ENCODE data around the gene TRIM29.

TRIM29 gene

DNA sequence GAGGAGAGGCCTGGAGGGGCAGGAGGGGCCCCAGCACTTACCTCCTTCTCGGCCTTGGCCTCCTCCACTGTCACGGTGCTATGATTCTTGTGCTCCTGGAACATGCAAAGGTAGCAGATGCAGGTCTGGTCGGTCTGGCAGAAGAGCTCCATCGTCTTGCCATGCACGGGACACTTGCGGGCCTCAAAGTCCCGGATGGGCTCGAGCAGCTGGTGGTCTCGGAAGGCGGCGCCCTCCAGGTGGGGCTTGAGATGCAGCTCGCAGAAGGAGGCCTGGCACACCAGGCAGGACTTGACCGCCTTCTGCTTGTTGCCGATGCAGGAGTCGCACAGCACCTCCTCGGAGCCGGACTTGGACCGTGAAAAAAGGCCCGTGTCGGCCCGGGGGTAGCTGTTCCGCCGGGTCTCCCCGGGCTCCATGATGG lies 714 bp downstream of the TRIM29 start:
- no peak for DNase-seq

DNA sequence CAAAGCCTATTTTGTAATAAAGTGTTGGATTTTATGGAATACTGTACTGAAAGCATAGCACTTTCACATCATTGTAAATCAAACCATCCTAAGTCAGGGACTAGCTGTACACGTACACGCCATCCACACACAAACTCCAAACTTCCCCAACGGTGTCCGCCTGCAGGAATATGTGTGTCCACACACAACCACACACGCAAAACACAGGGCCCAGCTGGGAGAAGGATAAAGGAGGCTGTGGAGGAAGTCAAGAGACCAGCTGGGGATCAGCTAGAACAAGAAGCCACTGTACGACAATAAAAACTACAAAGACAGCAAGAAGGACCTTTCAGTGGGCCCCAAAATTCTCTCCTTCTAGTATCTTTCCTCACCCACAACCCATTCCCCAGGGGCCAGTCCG lies 1.6 kb downstream of the TRIM29 start:
- DNase-seq = no peak

DNA sequence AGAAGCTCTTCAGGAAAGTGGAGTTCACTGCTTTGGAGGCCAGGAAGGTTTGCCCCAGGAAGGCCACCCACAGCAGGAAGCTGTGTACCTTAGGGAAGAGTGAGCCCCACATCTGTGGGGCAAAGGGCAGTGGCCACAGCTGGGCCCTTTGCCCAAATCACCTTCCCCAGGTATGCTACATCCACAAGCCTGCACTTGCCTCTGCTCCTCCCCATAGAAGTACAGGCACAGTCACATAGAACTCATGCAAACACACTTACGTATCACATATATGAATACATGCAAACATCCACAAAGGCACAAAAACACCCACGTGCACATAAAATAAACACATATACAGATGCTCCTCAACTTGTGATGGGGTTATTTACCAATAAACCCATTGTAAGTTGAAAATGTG lies 2.1 kb downstream of the TRIM29 start:
- DNase-seq = no peak

DNA sequence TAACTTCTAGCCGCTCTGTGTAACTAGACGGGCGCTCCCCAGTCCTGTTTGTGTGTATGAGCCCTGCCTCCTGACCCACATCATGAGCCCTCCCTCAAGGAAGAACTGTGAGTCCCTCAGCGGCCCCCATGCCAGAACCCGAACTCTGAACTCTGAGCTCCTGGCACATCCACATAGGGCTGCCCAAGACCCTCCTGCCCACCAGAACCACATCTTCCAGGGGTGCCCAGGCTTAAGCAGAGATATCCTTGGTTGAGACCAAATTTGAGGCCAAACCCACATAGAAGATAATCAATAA lies 3.0 kb downstream of the TRIM29 start:
- DNase-seq = no peak

DNA sequence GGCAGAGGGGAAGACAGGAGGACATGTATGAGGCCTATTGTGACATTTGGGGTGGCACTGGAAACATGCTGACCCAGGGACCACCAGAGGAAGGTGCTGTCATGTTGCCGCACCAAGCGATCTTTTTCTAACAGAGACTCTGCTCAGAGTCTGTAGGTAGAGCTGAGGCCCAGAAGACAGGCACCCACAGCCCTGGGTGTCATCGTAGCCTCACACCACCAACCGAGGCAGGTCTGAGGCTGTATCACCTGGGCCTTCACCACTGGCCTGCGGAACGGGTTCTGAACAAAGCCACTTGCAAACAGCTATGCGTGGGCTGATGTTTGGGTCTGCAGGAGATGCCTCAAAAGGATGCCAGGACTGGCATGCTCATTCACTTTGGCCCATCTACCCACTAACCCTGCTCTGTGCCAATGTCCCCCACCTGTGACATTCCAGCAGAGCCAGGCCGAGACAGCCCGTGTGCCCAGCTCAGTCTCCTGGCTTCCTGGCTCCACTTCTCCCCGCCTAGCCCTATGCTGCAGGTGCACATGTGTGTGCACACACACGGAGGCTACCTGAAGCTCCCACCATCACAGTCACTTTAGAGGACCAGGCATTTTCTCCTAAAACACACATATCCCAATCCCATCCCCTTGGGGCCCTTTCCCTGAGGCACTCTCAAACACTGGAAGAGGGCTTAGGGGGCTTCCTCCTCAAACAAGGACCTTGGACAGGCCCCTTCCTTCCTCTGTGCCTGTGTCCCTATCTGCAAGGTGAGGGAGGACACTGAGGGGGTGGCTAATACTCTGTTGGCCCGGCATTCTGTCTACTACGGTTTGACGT lies 3.6 kb downstream of the TRIM29 start:
- no peak for DNase-seq

DNA sequence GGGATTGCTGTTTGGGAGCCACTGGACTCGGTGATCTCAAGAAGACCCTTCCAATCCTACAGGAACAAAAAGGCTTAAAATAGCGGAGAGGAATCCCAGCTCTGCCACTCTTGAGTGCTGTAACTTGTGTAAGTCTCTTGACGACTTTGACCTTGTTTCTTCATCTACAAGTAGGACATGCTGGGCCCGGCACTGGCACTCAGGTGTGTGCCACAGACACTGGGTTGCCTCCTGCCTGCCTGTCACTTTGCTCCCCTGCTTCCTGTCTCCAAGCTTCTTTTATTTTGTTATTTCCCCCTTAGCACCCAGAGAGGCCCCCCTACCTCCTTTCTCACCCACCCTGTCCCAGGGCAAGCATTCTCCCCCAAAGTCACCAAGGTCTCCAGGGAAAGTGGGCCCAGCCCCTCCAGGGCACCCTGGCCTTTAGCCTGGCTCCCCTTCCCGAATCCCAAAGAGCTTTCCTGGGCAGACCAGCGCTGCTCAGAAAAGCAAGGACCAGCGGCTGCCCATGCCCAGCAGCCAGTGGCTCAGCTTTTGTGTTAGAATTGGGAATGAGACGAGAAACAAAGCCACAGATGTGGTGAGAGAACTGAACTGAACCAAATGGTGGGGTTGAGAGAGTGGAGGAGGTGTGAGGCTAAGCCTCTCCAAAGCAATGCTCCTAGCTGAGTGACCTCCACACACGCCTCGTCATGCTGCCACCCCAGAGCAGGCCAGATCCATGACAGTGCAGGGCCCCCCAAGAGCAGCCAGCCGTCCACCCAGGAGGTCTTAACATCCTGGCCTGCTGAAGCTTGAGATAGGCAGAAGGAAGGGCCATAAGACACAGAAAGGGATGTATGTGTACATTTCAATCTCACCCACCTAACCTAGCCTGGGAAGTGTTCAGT lies 4.5 kb downstream of the TRIM29 start:
- no peak for DNase-seq

DNA sequence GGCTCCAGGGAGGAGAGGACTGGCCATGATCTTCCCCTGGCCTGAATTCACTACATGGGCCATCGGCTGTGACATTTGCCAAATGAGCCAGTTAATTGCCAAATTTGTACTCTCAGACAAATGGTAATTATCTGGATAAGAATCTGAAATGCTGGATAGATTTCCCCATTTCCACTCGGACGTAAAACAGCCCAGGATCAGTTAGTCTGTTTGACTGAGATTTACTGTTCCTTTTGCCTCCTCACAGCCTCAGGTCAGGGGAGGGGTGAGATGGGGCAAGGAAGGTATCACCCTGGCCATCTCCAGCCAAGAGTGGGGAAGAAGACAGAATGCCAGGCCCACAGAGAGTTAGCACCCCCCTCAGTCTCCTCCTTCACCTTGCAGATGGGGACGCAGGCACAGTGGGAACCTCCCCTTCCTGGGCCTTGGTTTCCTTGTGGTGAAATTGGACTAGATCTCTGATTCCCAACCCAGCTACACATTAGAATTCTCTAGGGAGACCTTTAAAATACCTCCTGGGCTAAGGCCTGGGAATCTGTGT lies 5.2 kb downstream of the TRIM29 start:
- DNase-seq = no peak

DNA sequence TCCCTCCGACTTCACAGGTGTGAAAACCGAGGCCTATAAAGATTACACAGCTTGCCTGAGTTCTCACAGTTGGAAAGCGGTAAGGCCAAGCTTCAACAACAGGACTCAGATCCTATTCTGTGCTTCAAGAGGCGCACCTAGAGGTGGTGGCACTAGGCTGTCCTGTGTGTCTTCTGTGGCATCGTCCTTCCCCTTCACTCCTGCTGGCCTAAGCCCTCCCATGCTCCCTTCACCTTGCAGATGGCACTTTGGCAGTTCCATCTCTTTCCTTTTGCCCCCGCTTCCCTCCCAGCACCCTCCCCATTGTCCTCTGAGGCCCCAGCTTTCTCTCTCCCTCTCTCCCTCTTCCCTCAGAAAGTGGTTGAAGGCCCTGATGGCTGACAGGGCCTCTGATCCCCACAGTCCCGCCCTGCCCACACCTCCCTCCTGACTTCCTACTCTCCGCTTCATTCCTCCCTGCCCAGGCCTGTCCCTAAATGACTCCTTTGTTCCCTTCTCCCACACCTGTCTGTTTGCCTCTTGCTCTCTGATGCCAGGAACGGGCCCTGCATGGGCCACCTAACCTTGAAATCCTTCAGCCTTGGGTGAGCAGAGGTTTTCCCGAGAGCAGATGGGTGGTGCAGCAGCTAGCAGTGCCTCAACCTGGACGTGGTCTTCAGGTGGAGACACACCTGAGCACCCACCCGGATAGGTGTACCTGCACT lies 5.8 kb downstream of the TRIM29 start:
- DNase-seq = no peak

DNA sequence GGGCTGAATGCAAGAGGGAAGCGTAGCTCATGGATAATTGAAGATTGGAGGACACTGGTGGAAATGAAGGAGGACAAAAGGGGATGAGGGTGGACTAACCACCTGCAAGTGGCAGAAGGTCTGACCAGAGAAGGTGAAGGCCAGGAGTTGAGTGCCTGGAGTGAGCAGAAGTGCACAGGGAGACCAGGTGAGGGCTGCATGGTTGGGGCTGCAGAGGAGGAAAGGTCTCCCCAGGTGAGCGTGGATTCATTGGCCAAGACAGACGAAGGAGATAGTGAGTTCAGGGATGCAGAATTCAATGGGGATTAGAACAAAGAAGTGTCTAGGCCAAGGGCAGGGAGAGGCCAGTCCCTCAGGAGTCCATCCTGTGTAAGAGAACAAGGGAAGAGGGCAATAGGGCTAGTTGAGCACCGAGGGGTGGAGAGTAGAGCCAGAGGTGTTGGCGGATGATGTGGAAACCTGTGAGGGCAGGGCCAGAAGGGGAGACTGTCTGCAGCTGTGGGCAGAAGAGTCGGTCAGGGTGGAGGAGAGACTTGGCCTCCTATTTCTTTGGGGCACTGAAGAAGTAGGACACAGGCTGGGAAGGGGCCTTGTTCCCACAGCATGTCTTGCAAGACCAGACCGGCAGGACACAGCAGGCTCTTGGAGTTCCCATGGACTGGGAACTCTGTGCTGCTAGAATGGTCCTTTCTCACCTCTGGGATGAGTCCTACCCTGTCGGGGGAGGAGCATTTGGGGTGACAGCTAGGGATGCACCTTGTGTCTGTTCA lies 6.7 kb downstream of the TRIM29 start:
- DNase-seq = no peak

DNA sequence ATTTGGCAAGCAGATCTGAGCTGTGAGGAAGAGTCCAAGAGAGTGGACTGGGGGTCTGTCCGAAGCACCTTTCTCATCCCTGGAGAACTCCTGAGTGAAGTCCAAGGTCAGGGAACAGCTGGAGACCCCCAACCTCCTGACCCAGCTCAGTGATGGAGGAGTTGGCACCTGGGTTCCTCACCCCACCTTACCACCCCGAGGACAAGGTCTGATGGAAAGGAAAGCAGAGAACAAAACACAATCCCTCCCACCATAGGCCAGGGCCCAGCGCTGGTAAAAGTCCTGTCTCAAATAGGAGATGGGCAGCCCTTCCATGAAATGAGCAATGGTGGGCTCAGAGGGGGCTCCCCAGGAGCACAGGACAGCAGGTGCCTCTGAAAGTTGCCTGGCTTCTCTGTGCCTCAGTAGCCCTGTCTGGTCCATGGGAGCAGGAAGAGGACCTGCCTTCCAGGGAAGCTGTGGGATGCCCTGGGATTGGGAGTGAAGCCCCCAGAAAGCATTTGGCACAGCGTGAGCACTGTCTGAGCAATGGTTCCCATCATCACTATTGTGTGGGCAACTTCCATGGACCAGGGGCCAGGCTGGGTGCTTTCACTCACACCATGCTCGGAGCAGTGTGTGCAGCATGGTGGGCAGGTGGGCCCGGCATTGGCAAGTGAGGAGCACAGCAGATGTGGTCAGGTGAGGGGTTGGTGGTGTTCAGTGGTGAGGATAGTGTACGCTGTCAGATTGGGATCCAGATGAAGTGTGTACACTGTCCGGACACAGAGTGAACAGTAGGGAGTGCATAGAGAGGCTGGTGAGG lies 7.5 kb downstream of the TRIM29 start:
- no peak for DNase-seq

DNA sequence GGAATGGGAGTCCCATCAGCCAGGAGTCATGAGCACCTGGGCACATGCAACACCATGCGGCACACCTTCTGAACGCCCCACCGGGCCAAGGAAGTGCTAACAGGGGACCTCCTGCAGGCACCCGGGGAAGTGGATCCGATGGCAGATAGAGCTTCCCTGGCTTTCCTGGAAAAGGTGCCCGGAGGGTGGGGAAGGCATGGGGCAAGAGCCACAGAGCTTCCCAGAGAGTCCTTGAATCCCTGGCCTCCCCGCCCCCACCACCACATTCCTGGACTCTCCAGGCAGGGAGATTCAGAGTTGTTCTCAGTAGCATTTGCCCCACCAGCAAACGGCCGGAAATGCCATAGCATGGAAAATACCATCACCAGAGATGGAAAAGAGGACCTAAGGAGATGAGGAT lies 8.3 kb downstream of the TRIM29 start:
- DNase-seq = no peak

DNA sequence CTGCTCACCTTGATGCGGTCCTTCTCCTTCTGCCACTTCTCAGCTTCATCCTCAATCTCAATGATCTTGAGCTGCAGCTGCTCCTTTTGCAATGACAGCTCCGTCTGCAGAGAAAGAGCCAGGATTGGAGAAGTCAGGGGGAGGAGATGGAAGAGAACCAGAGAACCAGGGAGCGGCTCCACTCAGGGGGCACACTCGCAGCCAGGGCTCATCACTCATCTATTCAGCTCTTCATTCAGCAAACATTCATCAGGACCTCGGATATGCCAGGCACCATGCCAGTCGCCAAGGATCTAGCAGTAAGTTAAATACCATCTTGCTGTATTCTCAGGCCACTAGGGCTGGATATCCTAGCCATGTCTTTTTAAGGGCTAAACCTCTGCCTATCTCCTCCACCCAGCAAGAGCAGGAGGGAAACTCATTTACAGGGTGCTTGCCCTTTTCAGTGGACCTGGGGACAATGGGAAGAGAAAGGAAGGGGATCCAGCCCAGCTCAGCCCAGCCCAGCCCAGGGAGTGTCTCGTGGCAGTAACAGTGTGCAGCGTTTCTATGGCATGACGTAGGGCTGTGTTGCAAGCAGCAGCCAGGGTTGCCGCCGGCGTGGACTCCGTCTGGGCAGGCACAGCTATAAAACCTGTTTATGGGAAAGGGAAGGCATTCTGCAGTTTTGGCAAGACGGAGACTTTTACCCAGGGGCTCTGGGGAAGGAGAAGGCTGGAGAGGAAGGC lies 9.4 kb downstream of the TRIM29 start:
- DNase-seq = no peak

DNA sequence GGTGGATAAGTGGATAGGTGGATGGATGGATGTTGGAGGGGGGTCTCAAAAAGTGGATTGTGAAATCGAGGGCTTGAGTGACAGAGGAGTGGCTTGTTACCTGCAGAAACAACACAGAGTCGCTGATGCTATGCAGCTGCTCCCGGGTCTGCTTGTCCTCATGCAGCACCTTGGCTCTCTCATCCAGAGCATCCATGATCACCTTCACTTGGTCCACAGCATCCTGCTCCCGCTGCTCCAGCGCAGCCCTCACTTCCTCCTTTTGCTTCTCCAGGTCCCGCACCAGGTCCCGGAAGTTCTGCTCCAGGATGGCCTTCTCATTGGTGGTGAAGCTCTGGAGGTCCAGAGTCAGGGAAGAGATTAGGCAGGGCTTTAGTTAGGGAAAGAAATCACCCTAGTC lies 10.7 kb downstream of the TRIM29 start:
- DNase-seq = no peak

DNA sequence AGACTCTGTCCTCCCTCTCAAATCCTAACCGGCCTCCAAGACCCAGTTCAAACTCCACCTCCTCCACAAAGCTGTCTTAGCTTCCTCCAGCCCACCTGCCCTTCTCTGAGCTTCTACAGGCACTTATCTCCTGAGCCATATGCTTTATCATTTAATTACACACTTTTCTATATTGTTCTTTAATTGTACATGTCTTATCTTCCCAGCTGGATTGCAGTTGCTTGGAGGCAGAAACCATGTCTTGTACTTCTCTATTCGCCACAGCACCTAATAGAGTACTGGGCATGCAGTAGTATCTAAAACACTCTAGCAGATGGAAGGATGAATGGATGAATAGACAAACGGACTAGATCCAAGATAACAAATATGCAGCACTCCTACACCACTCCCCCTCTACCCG lies 11.3 kb downstream of the TRIM29 start:
- DNase-seq = no peak

DNA sequence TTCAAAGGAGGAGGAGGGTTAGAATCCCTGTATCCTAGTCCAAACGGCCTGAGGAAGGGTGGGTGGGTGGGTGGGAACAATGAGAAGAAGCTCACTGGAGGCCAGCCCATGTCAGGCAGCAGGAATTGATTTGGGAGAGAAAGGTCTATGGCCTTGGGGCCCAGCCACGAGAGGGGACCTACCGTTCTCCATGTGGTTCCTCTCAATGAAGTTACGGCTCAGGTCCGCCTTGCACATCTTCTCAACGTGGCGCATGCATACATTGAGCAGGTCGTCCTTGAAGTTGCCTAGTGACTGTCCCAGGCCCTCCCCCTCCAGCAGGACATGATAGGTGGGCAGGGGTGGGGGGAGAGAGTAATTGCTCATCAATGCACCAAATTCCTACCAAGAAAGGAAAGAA lies 12.4 kb downstream of the TRIM29 start:
- no peak for DNase-seq

DNA sequence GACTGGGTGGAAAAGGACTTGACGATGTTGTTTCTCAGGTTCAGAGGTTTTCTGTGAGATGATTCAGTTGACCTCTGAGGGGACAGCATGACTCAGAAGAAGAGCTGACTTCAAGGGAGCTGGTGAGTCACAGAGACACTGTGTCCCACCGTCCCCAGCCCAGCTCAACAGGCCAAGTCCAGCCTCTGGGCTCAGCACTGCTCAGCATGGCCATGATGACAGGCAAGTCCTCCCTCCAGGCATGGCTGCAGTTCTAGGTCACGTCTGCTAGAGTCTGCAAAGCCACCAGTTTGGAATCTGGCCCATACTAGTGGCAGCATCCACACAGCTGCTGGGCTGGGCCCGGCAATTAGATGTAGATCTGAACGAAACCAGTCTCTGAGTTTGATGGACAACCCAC lies 12.9 kb downstream of the TRIM29 start:
- no peak for DNase-seq

DNA sequence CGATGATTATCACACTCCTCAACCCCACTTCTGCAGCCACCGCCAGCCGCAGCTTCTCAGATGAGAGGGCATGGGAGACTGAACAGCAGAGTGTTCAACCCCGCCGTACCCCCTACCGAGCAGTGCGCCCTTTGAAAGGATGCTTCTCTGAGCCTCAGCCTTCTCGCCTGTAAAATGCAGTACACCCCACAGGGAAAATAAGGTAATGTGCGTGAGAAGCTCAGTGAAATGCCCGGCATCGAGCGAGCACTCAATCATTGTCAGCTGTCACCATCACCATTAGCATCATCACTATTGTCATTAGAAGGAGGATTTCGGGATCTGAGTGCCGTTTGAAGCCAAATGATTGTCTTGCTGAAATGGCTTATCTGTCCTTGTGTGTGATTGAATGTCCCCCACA lies 13.6 kb downstream of the TRIM29 start:
- DNase-seq = no peak

DNA sequence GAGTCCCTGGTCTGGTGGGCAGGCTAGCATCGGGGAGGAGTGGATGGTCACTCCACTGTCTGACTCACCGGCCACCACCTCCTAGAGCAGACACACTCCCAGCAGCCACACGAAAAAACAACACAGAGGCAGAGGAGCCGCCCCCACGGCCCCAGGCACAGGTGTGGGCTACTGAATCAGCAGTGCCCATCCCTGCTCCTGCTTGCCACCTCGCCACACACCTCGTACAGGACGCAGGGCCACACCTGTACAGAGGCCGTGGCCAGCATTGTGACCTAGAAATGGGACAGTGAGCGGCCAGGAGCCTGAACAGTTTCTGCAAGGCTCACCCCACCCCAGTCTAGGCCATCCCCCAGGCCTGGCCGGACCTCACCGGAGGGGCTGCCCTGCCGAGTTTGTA lies 14.0 kb downstream of the TRIM29 start:
- DNase-seq = no peak

DNA sequence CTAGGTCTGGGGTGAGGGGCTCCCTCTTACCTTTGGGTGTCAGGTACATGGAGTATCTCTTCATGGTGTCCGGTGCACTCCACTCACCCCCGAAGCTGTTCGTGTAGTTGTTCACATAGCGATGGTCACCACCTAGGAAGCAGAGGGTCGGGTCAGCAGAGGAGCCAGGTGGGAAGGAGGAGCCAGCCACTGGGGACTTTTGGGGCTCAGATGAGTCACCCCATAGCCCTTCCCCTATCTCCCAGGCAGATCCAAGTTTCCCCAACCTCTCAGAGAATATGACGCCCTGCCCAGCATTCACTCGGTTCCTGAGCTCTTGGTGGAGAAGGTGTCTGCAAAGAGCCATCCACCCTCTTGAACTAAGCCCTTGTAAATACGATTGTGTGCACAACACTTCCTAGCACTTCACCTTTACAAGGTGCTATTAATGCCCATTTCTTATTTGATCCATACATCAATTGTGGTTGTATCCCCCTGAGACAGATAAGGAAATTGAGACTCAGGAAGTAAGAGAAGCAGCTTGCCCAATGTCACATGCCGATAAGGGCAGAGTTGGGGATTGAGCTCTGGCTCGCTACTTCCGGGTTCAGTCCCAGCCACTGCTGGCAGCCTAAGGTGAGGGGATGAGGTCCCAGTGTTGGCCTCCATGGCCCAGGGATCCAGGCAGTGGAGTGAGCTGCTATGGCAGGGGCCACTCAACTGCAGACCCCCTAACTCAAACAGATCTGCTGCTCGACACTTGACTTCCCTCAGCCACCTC lies 14.8 kb downstream of the TRIM29 start:
- no peak for DNase-seq

DNA sequence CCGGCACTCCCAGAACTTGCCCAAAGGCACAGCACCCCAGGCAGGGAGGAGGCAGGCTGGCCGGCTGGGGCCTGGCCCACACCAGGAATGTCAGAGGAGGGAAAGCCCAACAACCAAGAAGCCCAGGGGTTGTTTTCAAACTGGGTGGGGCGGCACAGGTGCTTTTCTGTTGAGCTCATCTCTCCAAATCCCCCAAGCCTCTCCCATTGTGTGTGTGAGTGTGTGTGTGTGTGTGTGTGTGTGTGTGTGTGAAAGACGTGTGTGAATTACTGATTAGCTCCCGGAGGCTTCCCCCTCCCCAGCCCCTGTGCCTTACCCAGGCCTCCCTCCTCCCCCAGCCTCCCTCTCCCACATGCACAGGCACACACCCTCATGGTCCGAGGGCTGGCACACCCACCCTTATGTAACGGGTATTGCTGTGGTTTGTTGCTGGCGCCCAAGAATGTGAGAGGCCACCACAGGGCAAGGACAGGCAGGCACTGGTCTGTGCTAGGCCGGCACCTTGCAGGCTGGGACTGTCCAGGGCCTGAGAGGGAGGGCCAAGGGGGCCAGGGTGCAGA lies 15.9 kb downstream of the TRIM29 start:
- DNase-seq = no peak

Measured in CD4-positive, alpha-beta T cell treated with Interleukin-21 for 1 hour (primary cell).